ENCODE measurements around the gene MRPL32. TPM values are rescaled to one million over a fixed set of nuclear protein-coding genes. Genes with fewer than 3 reads are reported as not detected.
"Not testable (repeated sequence)": the region's sequence is repeated elsewhere in the genome, so short reads cannot be mapped to it uniquely, and the experiment has no call there.

Gene MRPL32
- 10 to 100 TPM; 47.2 to 62.3 TPM for total RNA-seq

DNA sequence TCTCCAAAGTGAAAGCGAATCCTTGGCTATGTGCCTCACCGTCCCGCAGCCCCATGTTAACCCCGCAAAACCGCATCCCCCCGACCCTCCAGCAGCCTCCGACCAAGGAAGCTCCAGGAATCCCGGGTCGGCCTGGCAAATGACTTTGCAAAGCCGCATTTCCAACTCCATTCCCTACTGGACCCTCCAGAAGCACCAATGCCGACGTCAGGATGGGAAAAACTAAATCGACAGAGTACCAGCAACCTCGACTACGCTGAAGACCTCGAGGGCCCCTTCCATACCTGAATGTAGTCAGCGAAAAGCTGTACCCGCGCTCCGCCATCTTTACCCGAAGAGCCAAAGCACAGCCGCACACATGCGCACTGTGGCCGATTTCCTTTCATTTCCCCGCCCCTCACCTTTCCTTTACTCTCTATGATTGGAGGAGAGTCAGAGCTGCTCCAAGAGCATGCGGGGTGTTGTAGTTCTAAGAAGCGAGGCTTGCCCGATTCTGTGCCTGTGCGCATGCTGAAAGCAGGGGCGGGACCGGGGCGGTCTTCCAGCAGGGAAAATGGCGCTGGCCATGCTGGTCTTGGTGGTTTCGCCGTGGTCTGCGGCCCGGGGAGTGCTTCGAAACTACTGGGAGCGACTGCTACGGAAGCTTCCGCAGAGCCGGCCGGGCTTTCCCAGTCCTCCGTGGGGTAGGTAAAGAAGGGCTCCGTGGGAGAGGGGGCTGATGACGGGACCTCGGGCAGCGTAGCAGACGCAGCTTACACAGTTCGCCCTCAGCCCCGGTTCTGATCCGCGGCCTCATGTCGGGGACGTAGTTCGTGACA, at the start of gene MRPL32, which contains the start of gene PSMA2:
Gene MRPL32 (plus strand): TSS at position 543 of the 818 bp plus-strand sequence. CDS start 11 bp downstream, at position 554.
Gene PSMA2 (minus strand): TSS at position 341 of the 818 bp plus-strand sequence. CDS start 16 bp downstream, at position 325.
- peak within 1 kb of the TSS; percentile 51 for H3K27ac ChIP-seq
- peak within 1 kb of the TSS; percentile 71 for H3K4me3 ChIP-seq
- H3K36me3 ChIP-seq = no peaks in the 10 kb centered on the region
- H3K9ac ChIP-seq (ENCODE audit: low read depth in 2 of 2, low read length in 2 of 2) = peak within 1 kb of the TSS; percentile 92
- H3K9me3 ChIP-seq = no peaks in the 10 kb centered on the region
- intact Hi-C loops (cut with DNase I) = no loop called here
- H3K4me1 ChIP-seq = peaks cover 12% of the 10 kb centered on the region
- no peaks in the 10 kb centered on the region for H3K27me3 ChIP-seq
- DNase-seq = peak; percentile 95
- TF ChIP-seq, protein P1, sequence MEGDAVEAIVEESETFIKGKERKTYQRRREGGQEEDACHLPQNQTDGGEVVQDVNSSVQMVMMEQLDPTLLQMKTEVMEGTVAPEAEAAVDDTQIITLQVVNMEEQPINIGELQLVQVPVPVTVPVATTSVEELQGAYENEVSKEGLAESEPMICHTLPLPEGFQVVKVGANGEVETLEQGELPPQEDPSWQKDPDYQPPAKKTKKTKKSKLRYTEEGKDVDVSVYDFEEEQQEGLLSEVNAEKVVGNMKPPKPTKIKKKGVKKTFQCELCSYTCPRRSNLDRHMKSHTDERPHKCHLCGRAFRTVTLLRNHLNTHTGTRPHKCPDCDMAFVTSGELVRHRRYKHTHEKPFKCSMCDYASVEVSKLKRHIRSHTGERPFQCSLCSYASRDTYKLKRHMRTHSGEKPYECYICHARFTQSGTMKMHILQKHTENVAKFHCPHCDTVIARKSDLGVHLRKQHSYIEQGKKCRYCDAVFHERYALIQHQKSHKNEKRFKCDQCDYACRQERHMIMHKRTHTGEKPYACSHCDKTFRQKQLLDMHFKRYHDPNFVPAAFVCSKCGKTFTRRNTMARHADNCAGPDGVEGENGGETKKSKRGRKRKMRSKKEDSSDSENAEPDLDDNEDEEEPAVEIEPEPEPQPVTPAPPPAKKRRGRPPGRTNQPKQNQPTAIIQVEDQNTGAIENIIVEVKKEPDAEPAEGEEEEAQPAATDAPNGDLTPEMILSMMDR (IDR thresholded peaks at IDR 0.05) = no peak

DNA sequence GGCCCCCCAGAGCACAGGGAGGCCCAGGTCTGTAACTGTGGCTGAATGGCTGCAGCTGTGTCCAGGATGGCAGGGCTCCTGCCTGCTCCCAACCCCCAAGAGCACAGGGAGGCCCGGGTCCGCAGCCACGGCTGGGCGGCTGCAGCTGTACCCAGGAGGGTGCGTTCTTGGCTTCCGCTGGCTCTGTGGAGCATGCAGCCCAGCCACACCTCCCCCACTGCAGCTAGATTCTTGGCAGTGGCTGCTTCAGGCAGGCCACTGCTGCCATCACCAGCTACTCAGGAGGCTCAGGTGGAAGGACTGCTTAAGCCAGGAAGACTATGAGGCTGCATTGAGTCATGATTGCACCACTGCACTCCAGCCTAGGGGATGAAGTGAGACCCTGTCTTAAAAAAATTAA, 48.2 kb upstream of the MRPL32 start:
- Histone ChIP-seq H3K9ac (ENCODE audit: low read depth in 2 of 2, low read length in 2 of 2) (no peak overlapping the region), H3K36me3 (no peaks in the 10 kb centered on the region), H3K9me3 (no peaks in the 10 kb centered on the region), H3K27me3 (no peaks in the 10 kb centered on the region), H3K27ac (no peak overlapping the region), H3K4me1 (no peaks in the 10 kb centered on the region), H3K4me3 (no peak overlapping the region)
- DNase-seq = no peak
- intact Hi-C loops (cut with DNase I) = no loop called here
- TF ChIP-seq, protein P1 (IDR thresholded peaks at IDR 0.05) = no peak

DNA sequence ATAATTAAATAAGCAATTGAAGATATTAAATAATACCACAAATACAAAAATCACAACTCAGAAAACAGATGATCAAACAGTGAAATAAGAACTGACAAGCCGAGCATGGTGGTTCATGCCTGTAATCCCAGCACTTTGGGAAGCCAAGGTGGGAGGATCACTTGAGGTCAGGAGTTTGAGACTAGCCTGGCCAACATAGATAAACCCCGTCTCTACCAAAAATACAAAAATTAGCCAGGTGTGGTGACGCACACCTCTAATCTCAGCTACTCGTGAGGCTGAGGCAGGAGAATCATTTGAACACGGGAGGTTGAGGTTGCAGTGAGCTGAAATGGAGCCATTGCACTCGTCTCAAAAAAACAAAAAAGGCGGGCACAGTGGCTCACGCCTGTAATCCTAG, 47.0 kb upstream of the MRPL32 start:
- intact Hi-C loops (cut with DNase I); H3K36me3 ChIP-seq; H3K27ac ChIP-seq; H3K4me3 ChIP-seq; DNase-seq; H3K9ac ChIP-seq (ENCODE audit: low read depth in 2 of 2, low read length in 2 of 2); H3K27me3 ChIP-seq; H3K9me3 ChIP-seq; H3K4me1 ChIP-seq: not testable (repeated sequence)

DNA sequence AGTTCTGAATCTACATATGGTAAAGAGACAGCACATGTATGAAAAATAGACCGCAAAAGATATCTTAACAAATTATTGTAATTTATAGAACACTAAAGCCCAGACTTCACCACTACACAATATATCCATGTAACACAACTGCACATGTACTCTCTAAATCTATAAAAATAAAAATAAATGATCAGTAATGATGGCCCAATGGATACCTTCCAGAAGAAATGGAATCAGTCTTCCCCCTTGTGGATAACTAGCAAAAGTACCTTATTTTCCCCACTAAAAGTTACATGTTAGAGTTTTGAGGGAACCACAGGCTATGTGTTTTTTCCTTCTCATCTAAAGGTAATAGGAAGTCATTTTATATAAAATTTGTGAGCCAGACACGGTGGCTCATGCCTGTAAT, 46.0 kb upstream of the MRPL32 start:
- peaks cover 5% of the 10 kb centered on the region for H3K4me1 ChIP-seq
- TF ChIP-seq, protein P1 (IDR thresholded peaks at IDR 0.05) = no peak
- H3K27ac ChIP-seq = no peak overlapping the region
- no peaks in the 10 kb centered on the region for H3K36me3 ChIP-seq
- H3K27me3 ChIP-seq = no peaks in the 10 kb centered on the region
- H3K4me3 ChIP-seq = no peak overlapping the region
- DNase-seq = no peak
- no peak overlapping the region for H3K9ac ChIP-seq (ENCODE audit: low read depth in 2 of 2, low read length in 2 of 2)
- intact Hi-C loops (cut with DNase I) = no loop called here
- H3K9me3 ChIP-seq = no peaks in the 10 kb centered on the region

DNA sequence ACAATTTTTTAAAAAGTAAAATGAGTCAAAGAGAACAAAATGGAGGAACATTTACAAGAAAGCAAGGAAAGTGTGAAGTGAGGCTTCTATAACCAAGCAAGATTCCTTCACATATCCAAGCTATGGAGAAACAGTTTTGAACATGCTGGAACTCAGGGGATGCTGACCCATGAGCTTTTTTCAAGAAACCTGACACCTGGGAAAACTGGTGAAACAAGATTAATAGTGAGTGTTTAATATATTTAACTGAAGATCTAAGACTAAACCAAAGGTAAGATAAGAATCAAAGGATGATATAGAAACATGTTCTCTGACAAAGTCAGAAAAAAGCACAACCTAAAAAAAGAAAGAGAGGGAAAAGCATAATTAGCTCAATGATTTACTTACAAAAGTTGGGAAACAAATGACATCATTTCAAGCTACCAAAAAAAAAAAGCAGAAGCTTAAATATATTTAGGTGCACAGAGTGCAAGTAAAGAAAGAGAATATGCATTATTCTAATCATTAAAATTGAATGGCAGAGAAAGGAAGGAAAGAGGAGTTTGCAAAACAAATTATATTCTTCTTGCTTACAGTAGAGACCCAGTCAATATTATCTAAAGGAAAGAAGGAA, 45.2 kb upstream of the MRPL32 start:
- H3K4me3 ChIP-seq = no peak overlapping the region
- DNase-seq = no peak
- TF ChIP-seq, protein P1 (IDR thresholded peaks at IDR 0.05) = no peak

More for the DNA sequence above, 45.2 kb upstream of the MRPL32 start:
- peaks cover 5% of the 10 kb centered on the region for H3K4me1 ChIP-seq
- H3K9me3 ChIP-seq = no peaks in the 10 kb centered on the region
- H3K27me3 ChIP-seq = no peaks in the 10 kb centered on the region
- no peak overlapping the region for H3K27ac ChIP-seq
- H3K9ac ChIP-seq (ENCODE audit: low read depth in 2 of 2, low read length in 2 of 2) = no peak overlapping the region
- intact Hi-C loops (cut with DNase I) = no loop called here
- no peaks in the 10 kb centered on the region for H3K36me3 ChIP-seq

Measured in colonic mucosa (tissue), 4 donors.